ENCODE results near the gene NGEF.

DNA sequence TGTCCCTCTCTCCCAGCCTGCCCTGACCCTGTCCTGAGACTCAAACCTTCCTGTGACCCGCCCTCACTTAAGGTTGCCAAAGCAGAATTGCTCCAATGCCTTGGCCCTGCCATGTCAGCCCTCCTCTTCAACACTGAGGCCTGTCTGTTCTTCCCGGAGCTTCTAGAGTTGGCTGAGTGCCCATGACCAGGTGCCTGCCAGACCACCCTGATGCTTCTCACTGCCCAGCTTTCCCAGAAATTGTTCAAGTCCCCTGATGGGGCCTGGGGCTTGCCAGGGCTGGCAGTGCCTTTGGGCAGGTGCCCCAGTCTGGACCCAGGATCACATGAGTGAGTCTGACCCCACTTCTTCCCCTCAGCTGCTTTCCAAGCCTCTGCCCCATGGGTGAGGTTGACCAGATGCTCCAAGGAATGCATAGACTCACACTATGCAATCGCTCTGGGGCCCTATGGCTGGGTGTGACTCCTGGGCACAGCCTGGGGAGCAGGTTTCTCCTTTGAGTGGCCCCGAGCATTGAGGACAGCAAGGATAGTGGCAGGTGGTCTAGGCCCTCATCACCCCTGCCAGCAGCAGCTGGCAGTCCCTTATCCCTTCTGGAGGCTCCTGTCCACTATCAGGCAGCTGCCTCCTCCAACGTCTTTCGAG, 44.0 kb upstream of the NGEF start:
- TF ChIP-seq CTCF (conservative IDR thresholded peaks at IDR 0.05 in 1 of 2, IDR thresholded peaks at IDR 0.05 in 1 of 2; ENCODE audit: extremely low read depth in 1 of 2, insufficient read depth in 1 of 2, low read depth in 1 of 2, low read length in 2 of 2) (no peak), EZH2 (IDR thresholded peaks at IDR 0.05; ENCODE audit: borderline replicate concordance, low read length) (no peak)
